K562 (cell line): Measurements from ENCODE around the gene PBXIP1. TPM values are rescaled to one million over a fixed set of nuclear protein-coding genes. Genes with fewer than 3 reads are reported as not detected.
A peak's percentile ranks its signal among the peaks of the same experiment; 100 is the strongest.

Source experiments
- EZH2 ChIP-seq: IDR thresholded peaks from 2 replicates; pipeline ENCODE4 v1.6.1; 2012; ENCODE audit warnings: low read depth, mild to moderate bottlenecking, inconsistent platforms, low read length, borderline replicate concordance
- FOXK1 ChIP-seq: sonication (generic); formaldehyde crosslinking; IDR thresholded peaks from 2 replicates; pipeline ENCODE4 v1.8.0; 2022; ENCODE audit warnings: missing genetic modification reagents, mild to moderate bottlenecking, borderline replicate concordance
- HMGN3 ChIP-seq: IDR thresholded peaks from 2 replicates; pipeline ENCODE4 v1.6.1; 2011; ENCODE audit warnings: borderline replicate concordance, low read depth, mild to moderate bottlenecking, mixed read lengths, low read length; ENCODE audit not compliant: insufficient read length; ENCODE audit errors: extremely low read depth
- NCOA2 ChIP-seq, 2 experiments: fragments of 450-650 bp; IDR thresholded peaks; 2 replicates each; pipeline ENCODE4 v1.6.1; 2018; ENCODE audit warnings: mild to moderate bottlenecking in 2 of 2, moderate library complexity in 1 of 2; ENCODE audit not compliant: partially characterized antibody in 2 of 2
- NEUROD1 ChIP-seq: fragments of 150-350 bp; IDR thresholded peaks from 2 replicates; pipeline ENCODE4 v1.6.1; 2014; ENCODE audit warnings: borderline replicate concordance, low read length, low read depth; ENCODE audit not compliant: partially characterized antibody
- NR1H2 ChIP-seq: sonication (generic); formaldehyde crosslinking; IDR thresholded peaks from 2 replicates; pipeline ENCODE4 v1.4.0; 2020; ENCODE audit warnings: mild to moderate bottlenecking, missing genetic modification reagents
- PHF21A ChIP-seq: fragments of 450-650 bp; IDR thresholded peaks from 2 replicates; pipeline ENCODE4 v1.6.1; 2017; ENCODE audit warnings: low read depth, borderline replicate concordance
- PRMT5 ChIP-seq: sonication (generic); formaldehyde crosslinking; IDR thresholded peaks from 2 replicates; pipeline ENCODE4 v1.5.0; 2020; ENCODE audit warnings: missing genetic modification reagents
- RAD21 ChIP-seq, 2 experiments: fragments of 250-450 bp in 1 of 2; fragments of 450-650 bp in 1 of 2; sonication (Bioruptor Pico) in 1 of 2; formaldehyde crosslinking in 1 of 2; IDR thresholded peaks in 1 of 2; conservative IDR thresholded peaks in 1 of 2; 2 replicates each; pipeline versions ENCODE4 v1.4.0 to v1.8.0; 2020 to 2022; ENCODE audit warnings: mild to moderate bottlenecking in 2 of 2, moderate library complexity in 1 of 2
- ZFP36 ChIP-seq: fragments of 150-350 bp; IDR thresholded peaks from 2 replicates; pipeline ENCODE4 v1.6.1; 2018; ENCODE audit warnings: low read length, low read depth; ENCODE audit not compliant: partially characterized antibody
- ZKSCAN1 ChIP-seq: fragments of 150-350 bp; IDR thresholded peaks from 2 replicates; pipeline ENCODE4 v1.6.1; 2016; ENCODE audit warnings: low read depth, low read length
- ZNF780A ChIP-seq: fragments of 250-450 bp; sonication (Bioruptor Pico); IDR thresholded peaks from 2 replicates; pipeline ENCODE4 v1.5.0; 2021; ENCODE audit warnings: mild to moderate bottlenecking
- polyA plus RNA-seq, 8 experiments: library from polyadenylated mRNA; depleted of rRNA in 4 of 8; stranded (reverse) in 5 of 8; unstranded in 3 of 8; fragments of >200 nt; fragmentation: Nextera tagmentation in 2 of 8; fragmentation: Illumina TruSeq in 1 of 8; extraction: Ambion mirVana in 2 of 8; extraction: Trizol in 1 of 8; gene quantifications; 2 replicates each; pipeline versions ENCODE4 v1.2.1 to v1.2.3, GENCODE V29; 2011 to 2014; ENCODE audit warnings: inconsistent platforms in 1 of 8, missing spikeins in 1 of 8
- total RNA-seq, 7 experiments: library from RNA; depleted of rRNA in 6 of 7; stranded (reverse); fragments of >200 nt in 6 of 7; fragmentation: Illumina TruSeq in 2 of 7; extraction: Trizol in 2 of 7; gene quantifications; 2 replicates each; pipeline versions ENCODE4 v1.2.1 to v1.2.3, GENCODE V29; 2011 to 2021; ENCODE audit warnings: low replicate concordance in 1 of 7
- TF ChIP-seq, protein P1 (sequence below): sonication (generic); formaldehyde crosslinking; IDR thresholded peaks from 2 replicates; pipeline ENCODE4 v1.4.0; 2020; ENCODE audit warnings: mild to moderate bottlenecking, missing genetic modification reagents
- TF ChIP-seq, protein P2 (sequence below): conservative IDR thresholded peaks from 2 replicates; pipeline ENCODE4 v1.6.1; 2011; ENCODE audit warnings: low read depth, mild to moderate bottlenecking, low read length; ENCODE audit not compliant: control insufficient read depth
- TF ChIP-seq, protein P3 (sequence below): fragments of 250-450 bp; sonication (Bioruptor Pico); IDR thresholded peaks from 2 replicates; pipeline ENCODE4 v1.5.0; 2022; ENCODE audit warnings: mild to moderate bottlenecking

The PBXIP1 gene
- total and polyA plus RNA-seq, 9 of the 15 experiments (the other 6 are each of a cell fraction or from before 2014, with no cell fraction given): 0.13 to 8.3 (median 5.8) TPM

DNA sequence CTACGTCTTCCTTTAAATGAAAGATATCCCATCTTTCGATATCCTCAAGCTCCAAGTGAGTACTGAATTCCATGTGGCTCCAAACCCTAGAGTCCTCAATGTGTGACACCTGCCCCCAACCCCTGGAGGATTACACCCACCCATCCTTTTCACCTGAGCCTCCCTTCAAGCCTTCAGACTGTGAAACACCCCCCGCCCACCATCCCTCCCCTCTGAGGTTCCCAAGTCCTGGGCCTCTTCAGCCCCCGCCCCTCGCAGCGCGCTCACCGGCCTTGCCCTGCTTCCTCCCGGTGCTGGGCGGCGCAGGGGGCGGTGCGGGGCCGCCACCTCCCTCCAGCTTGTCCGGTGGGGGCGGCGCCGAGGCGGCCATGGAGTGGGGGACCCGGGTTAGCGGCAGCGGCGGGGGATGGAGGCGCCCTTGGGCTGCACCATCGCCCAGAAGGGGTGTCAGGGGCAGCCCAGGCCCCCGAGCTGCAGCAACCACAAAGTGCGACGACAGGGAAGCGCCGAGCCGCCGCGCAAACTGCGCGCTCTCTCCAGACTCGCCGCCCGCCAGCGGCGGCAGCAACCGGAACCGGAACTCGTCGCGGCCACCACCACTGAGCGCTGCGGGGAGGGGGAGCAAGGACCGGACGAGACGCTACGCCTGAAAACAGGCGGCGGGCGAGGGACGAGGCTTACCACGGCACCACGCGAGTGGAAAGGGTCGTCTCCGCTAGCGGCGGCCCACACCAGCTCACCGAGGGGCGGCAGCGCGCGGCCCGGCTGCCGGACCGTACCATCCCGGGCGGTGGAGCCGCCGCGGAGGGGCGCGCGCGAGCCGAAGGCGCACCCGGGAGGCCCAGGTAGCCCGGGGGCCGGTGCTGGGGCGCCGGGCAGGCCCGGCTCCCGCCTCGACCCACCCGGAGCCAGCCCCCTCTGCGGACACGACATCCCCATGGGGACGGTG is 5.6 kb upstream of the PBXIP1 start, which contains the start of gene PYGO2 (continued):
- TF ChIP-seq, protein P1, sequence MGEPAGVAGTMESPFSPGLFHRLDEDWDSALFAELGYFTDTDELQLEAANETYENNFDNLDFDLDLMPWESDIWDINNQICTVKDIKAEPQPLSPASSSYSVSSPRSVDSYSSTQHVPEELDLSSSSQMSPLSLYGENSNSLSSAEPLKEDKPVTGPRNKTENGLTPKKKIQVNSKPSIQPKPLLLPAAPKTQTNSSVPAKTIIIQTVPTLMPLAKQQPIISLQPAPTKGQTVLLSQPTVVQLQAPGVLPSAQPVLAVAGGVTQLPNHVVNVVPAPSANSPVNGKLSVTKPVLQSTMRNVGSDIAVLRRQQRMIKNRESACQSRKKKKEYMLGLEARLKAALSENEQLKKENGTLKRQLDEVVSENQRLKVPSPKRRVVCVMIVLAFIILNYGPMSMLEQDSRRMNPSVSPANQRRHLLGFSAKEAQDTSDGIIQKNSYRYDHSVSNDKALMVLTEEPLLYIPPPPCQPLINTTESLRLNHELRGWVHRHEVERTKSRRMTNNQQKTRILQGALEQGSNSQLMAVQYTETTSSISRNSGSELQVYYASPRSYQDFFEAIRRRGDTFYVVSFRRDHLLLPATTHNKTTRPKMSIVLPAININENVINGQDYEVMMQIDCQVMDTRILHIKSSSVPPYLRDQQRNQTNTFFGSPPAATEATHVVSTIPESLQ: peak; percentile 92
- TF ChIP-seq NCOA2 (IDR thresholded peaks at IDR 0.05; ENCODE audit: partially characterized antibody in 2 of 2) (no peak), EZH2 (no peak), ZFP36 (no peak), HMGN3 (peak; percentile 58), PHF21A (no peak), NEUROD1 (peak; percentile 20), FOXK1 (no peak), ZNF780A (peak; percentile 28; the same call in 1 of the 2 replicates), PRMT5 (no peak), NR1H2 (CRISPR knock-in tag) (peak; percentile 89; the same call in 1 of the 2 replicates), ZKSCAN1 (no peak), RAD21 (CRISPR knock-in tag; conservative IDR thresholded peaks at IDR 0.05 in 1 of 2, IDR thresholded peaks at IDR 0.05 in 1 of 2) (peak; percentile 74 to 80)
- TF ChIP-seq, protein P2, sequence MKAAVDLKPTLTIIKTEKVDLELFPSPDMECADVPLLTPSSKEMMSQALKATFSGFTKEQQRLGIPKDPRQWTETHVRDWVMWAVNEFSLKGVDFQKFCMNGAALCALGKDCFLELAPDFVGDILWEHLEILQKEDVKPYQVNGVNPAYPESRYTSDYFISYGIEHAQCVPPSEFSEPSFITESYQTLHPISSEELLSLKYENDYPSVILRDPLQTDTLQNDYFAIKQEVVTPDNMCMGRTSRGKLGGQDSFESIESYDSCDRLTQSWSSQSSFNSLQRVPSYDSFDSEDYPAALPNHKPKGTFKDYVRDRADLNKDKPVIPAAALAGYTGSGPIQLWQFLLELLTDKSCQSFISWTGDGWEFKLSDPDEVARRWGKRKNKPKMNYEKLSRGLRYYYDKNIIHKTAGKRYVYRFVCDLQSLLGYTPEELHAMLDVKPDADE: 0 out of 2 replicates have a peak, but pooled peaks have one; percentile 4
- TF ChIP-seq, protein P3, sequence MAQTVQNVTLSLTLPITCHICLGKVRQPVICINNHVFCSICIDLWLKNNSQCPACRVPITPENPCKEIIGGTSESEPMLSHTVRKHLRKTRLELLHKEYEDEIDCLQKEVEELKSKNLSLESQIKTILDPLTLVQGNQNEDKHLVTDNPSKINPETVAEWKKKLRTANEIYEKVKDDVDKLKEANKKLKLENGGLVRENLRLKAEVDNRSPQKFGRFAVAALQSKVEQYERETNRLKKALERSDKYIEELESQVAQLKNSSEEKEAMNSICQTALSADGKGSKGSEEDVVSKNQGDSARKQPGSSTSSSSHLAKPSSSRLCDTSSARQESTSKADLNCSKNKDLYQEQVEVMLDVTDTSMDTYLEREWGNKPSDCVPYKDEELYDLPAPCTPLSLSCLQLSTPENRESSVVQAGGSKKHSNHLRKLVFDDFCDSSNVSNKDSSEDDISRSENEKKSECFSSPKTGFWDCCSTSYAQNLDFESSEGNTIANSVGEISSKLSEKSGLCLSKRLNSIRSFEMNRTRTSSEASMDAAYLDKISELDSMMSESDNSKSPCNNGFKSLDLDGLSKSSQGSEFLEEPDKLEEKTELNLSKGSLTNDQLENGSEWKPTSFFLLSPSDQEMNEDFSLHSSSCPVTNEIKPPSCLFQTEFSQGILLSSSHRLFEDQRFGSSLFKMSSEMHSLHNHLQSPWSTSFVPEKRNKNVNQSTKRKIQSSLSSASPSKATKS (CRISPR knock-in tag): 0 out of 2 replicates have a peak, but pooled peaks have one; percentile 64
